Activated CD4-positive, CD25-positive, alpha-beta regulatory T cell treated with anti-CD3 and anti-CD28 coated beads, Interleukin-2, amount 50 U/mL, for 24 hours (primary cell): ENCODE measurements around the gene WWP2.
"Not testable (repeated sequence)": the region's sequence is repeated elsewhere in the genome, so short reads cannot be mapped to it uniquely, and the experiment has no call there.

Source experiments
- ATAC-seq, 2 donors: fragments of 150-1000 bp; cut with Tn5 transposase; one replicate each; pipeline ENCODE4 v1.10.0; 2021; ENCODE audit warnings: mild to moderate bottlenecking in 1 of 2, moderate library complexity in 1 of 2

The WWP2 gene

GRCh38 chr16:69761983-69762813 lies at the start of gene WWP2:
Gene WWP2 (plus strand): TSS chr16:69762332. CDS start chr16:69787011, 24,679 bp downstream.
- peak; percentile 88 for ATAC-seq

GRCh38 chr16:69712914-69713581 lies 49.1 kb upstream of the WWP2 start:
- no peak for ATAC-seq

- ATAC-seq, result no peak
Measured at GRCh38 chr16:69717066-69717465, 45.1 kb upstream of the WWP2 start.

GRCh38 chr16:69718111-69718764 lies 43.9 kb upstream of the WWP2 start:
- no peak for ATAC-seq

- no peak for ATAC-seq
Measured at GRCh38 chr16:69720822-69721430, 41.2 kb upstream of the WWP2 start.

- ATAC-seq, result no peak
Measured at GRCh38 chr16:69721441-69721957, 40.6 kb upstream of the WWP2 start.

GRCh38 chr16:69724414-69724873 lies 37.7 kb upstream of the WWP2 start:
- ATAC-seq, result no peak

- ATAC-seq, result no peak
Measured at GRCh38 chr16:69724981-69725479, 37.1 kb upstream of the WWP2 start.

- no peak for ATAC-seq
Measured at GRCh38 chr16:69725480-69726312, 36.4 kb upstream of the WWP2 start.

- ATAC-seq, result peak; percentile 99
Measured at GRCh38 chr16:69726313-69727060, 35.6 kb upstream of the WWP2 start, which contains the start of gene NQO1. Gene NQO1 (minus strand): TSS chr16:69726560. CDS start chr16:69726439, 121 bp downstream.

GRCh38 chr16:69727916-69728270 lies 34.2 kb upstream of the WWP2 start:
- no peak for ATAC-seq

GRCh38 chr16:69729030-69729429 lies 33.1 kb upstream of the WWP2 start:
- ATAC-seq, result not testable (repeated sequence)

GRCh38 chr16:69731280-69731679 lies 30.9 kb upstream of the WWP2 start:
- ATAC-seq, result not testable (repeated sequence)

GRCh38 chr16:69732101-69732500 lies 30.0 kb upstream of the WWP2 start:
- no peak for ATAC-seq

- ATAC-seq, result no peak
Measured at GRCh38 chr16:69741519-69741918, 20.6 kb upstream of the WWP2 start.

GRCh38 chr16:69741951-69742904 lies 19.9 kb upstream of the WWP2 start:
- no peak for ATAC-seq

- ATAC-seq, result no peak
Measured at GRCh38 chr16:69744363-69745231, 17.5 kb upstream of the WWP2 start.

GRCh38 chr16:69745232-69745612 lies 16.9 kb upstream of the WWP2 start:
- ATAC-seq, result no peak

GRCh38 chr16:69745959-69746358 lies 16.2 kb upstream of the WWP2 start:
- ATAC-seq, result no peak
